ENCODE data around the gene MRPL32.

MRPL32 gene

GRCh38 chr7:42967391-42967790 is 35.2 kb downstream of the MRPL32 start:
- no peak for DNase-seq

DNA sequence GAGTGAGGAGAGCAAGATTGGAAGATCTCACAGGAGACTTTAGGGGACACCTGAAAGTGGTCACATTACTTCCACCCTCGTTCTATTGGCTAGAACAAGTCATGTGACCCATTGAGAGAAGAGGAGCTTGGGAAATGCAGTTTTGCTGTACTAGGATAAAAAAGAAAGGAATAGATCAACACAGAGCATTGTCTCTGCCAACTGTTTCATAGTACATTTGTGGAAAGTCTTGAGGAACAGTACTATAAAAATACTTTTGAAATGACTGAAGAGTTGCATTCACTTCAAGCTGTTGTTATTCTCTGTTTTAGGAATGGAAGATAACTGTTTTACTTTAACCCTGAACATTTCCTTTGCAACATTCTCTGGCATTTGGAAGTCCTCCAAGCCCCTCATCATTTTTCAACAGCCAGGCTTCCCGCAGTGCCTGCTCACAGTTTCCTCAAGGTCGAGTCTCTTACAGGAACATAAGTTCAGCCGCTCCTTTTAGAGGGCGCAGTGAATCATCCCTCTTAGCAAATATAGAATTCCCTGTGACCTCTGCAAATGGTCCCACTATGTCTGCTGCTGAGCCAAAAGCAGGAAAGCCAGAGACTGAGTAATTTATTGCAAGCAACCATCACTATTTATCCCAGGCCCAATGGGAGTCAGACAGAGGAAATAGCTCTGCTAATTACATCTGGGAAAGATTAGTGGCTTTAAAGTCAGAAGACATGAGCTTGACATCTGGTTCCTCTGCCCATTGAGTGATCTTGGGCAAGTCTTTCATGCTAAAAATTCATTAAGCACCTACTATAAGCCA is 40.7 kb downstream of the MRPL32 start:
- DNase-seq = no peak

DNA sequence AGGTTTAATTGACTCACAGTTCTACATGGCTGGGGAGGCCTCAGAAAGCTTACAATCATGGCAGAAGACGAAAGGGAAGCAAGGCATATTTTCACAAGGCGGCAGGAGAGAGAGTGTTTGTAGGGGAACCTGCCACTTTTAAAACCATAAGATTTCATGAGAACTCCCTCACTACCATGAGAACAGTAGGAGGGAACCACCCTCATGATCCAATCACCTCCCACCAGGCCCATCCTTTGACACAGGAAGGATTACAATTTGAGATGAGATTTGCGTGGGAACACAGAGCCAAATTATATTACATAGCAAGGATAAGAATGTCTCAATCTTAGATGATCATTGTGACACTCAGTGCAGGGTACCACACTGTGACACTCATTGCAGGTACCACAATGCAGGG is 44.2 kb downstream of the MRPL32 start:
- no peak for DNase-seq

DNA sequence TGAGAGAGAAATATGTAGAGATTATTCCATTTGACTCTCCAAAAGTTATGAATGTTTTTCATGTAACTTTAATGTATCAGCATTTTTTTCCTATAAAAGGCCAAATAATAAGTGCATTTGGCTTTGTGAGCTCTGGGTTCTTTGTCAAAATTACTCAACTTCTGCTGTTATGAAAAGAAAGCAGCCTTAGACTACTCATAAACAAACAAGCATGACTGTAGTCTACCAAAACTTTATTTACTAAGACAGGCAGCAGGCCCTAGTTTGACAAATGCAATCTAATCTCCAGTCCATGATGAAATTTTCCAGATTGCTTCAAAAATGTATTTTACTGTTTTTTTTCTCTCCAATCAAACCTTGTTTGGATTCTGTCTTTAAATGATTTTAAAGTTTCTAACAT is 46.3 kb downstream of the MRPL32 start:
- no peak for DNase-seq

DNA sequence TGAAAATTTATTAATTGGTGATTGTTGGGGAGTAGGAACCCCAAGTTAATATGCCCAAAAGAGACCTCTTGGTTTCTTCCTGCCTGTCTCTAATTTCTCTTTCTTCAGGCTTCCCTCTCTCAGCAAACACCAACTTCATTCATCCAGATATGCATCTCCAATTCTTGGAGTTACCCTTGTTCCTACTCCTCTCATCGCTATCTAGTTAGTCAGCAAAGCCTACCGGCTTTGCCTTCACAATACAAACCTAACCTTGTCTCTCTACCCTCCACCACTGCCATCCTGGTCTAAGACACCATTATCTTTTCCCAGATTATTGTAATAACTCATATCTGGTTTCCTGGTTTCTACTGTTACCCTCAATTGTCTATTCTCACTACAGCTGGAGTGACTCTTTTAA is 47.9 kb downstream of the MRPL32 start:
- no peak for DNase-seq

GRCh38 chr7:42980514-42980913 is 48.3 kb downstream of the MRPL32 start:
- DNase-seq = no peak

GRCh38 chr7:42981601-42982000 is 49.4 kb downstream of the MRPL32 start:
- no peak for DNase-seq

DNA sequence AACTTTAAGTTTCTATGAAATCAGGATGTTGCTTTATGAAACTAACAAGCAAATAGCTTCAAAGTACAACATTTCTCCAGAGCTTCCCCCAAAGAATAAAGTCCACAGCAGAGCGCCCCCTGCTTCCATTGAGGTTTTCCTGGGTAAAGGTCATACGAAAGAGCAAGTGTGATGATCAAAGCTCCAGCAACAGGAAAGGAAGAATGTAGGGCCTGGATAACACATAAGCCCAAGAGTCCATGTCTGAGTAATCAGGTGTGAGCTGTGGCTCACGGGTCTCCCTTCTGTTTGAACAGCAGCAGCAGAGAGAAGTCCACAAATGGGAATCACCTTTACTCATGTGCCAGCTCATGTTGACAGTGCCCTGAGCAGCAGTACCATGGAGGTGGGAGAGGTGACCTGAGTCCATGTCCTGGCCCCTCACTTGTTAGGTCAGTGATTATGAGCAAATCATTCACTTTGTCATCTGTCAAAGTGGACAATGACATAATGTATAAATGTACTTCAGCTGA is 50.5 kb downstream of the MRPL32 start:
- DNase-seq = no peak

DNA sequence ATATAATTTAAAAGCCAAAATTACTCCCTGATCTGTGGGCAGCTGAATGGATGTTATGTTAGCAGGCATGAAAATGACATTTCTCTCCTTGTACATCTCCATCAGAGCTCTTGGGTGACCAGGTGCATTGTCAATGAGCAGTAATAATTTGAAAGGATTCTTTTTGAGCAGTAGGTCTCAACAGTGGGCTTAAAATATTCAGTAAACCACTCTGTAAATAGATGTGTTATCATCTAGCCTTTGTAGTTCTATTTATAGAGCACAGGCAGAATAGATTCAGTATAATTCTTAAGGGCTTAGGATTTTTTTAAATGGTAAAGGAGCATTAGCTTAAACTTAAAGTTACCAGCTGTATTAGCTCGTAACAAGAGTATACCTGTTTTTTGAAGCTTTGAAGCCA is 52.0 kb downstream of the MRPL32 start:
- DNase-seq = no peak

DNA sequence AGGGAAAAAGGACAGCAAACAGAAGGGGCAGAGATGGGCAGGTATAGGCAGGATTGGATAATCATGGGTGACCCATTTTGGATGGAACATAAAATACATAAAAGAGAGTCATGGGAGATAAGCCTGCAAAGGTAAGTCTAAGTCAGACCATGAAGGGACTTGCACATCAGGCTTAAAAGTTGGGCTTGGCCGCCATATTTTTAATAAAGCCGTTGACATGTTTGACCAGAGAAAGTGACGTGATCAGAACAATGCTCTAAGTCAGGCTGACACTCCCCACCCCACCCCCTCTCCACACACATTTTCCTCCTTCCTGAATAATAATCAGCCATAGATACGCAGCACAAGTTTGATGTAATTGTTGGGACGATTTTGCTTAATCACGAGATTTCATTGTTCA is 54.0 kb downstream of the MRPL32 start:
- no peak for DNase-seq

GRCh38 chr7:42986781-42987248 is 54.6 kb downstream of the MRPL32 start:
- DNase-seq = no peak

Measured in stimulated activated CD8-positive, alpha-beta memory T cell treated with anti-CD3 and anti-CD28 coated beads, Interleukin-4, amount 100 ng/mL, for 48 hours (primary cell).